HG02981 (cell line): ENCODE results near the gene SPATA6L.
"Not testable (repeated sequence)": the region's sequence is repeated elsewhere in the genome, so short reads cannot be mapped to it uniquely, and the experiment has no call there.

Experiments
- ATAC-seq: cut with Tn5 transposase; IDR thresholded peaks from one replicate; pipeline ENCODE4 v1.9.1; 2021; ENCODE audit warnings: mild to moderate bottlenecking, moderate library complexity; ENCODE audit not compliant: unreplicated experiment

The SPATA6L gene

GRCh38 chr9:4639420-4639819 lies 26.9 kb downstream of the SPATA6L start:
- no peak for ATAC-seq

GRCh38 chr9:4638968-4639367 lies 27.3 kb downstream of the SPATA6L start:
- ATAC-seq: no peak

- ATAC-seq: no peak
These were observed 35.4 kb downstream of the SPATA6L start for GRCh38 chr9:4630836-4631235.

- no peak for ATAC-seq
These were observed 44.3 kb downstream of the SPATA6L start for GRCh38 chr9:4622016-4622415.

GRCh38 chr9:4620881-4621555 lies 45.3 kb downstream of the SPATA6L start:
- ATAC-seq: no peak

- ATAC-seq: no peak
These were observed 46.1 kb downstream of the SPATA6L start for GRCh38 chr9:4620057-4620765.

GRCh38 chr9:4618700-4619099 lies 47.6 kb downstream of the SPATA6L start:
- no peak for ATAC-seq

GRCh38 chr9:4617752-4618151 lies 48.5 kb downstream of the SPATA6L start:
- ATAC-seq: no peak

- no peak for ATAC-seq
These were observed 50.5 kb downstream of the SPATA6L start for GRCh38 chr9:4615778-4616177.

- no peak for ATAC-seq
These were observed 51.0 kb downstream of the SPATA6L start for GRCh38 chr9:4615251-4615650.

GRCh38 chr9:4614627-4615026 lies 51.7 kb downstream of the SPATA6L start:
- no peak for ATAC-seq

- not testable (repeated sequence) for ATAC-seq
These were observed 60.2 kb downstream of the SPATA6L start for GRCh38 chr9:4606033-4606432.

GRCh38 chr9:4604678-4605095 lies 61.6 kb downstream of the SPATA6L start:
- no peak for ATAC-seq

- no peak for ATAC-seq
These were observed 62.5 kb downstream of the SPATA6L start for GRCh38 chr9:4603830-4604229.

GRCh38 chr9:4600368-4600767 lies 65.9 kb downstream of the SPATA6L start:
- ATAC-seq: no peak

GRCh38 chr9:4596165-4596922 lies 69.9 kb downstream of the SPATA6L start:
- peak; percentile 70 for ATAC-seq

GRCh38 chr9:4594994-4595393 lies 71.3 kb downstream of the SPATA6L start:
- ATAC-seq: no peak

GRCh38 chr9:4594545-4594944 lies 71.7 kb downstream of the SPATA6L start:
- ATAC-seq: no peak

GRCh38 chr9:4592886-4593285 lies 73.4 kb downstream of the SPATA6L start:
- no peak for ATAC-seq

- ATAC-seq: no peak
These were observed 74.0 kb downstream of the SPATA6L start for GRCh38 chr9:4592295-4592694.

- ATAC-seq: no peak
These were observed 75.2 kb downstream of the SPATA6L start for GRCh38 chr9:4591123-4591500.
